CD14-positive monocyte (primary cell): ENCODE data around the gene TMEM132D. TPM values are rescaled to one million over a fixed set of nuclear protein-coding genes. Genes with fewer than 3 reads are reported as not detected.

Experiments used
- DNase-seq, 3 donors: peaks; one replicate each; pipeline ENCODE4 v3.0.0-alpha.2; 2011 to 2022
- H2AFZ ChIP-seq: 2 replicates; pipeline ENCODE4 v1.6.0; 2012; ENCODE audit warnings: mild to moderate bottlenecking, low read depth, low read length, inconsistent platforms; ENCODE audit not compliant: insufficient read depth, poor library complexity, severe bottlenecking
- H3K27ac ChIP-seq, 2 donors: 1 replicate in 1 of 2; 2 replicates in 1 of 2; pipeline ENCODE4 v1.5.1; 2012 to 2013; ENCODE audit warnings: low read length in 2 of 2, control low read depth in 1 of 2, inconsistent platforms in 1 of 2, low read depth in 1 of 2, mild to moderate bottlenecking in 1 of 2
- H3K27me3 ChIP-seq, 2 donors: one replicate each; pipeline versions ENCODE4 v1.6.0 to v1.6.1; 2011 to 2013; ENCODE audit warnings: low read length in 2 of 2; ENCODE audit not compliant: control insufficient read depth in 2 of 2, insufficient read depth in 2 of 2
- H3K36me3 ChIP-seq, 2 donors: replicated peaks in 1 of 2; 1 replicate in 1 of 2; 2 replicates in 1 of 2; pipeline versions ENCODE4 v1.5.1 to v1.6.1; 2012 to 2013; ENCODE audit warnings: low read length in 2 of 2, control low read depth in 1 of 2, inconsistent platforms in 1 of 2, mild to moderate bottlenecking in 1 of 2; ENCODE audit not compliant: insufficient read depth in 2 of 2, control insufficient read depth in 1 of 2
- H3K4me1 ChIP-seq, 2 donors: 1 replicate in 1 of 2; 2 replicates in 1 of 2; pipeline versions ENCODE4 v1.5.1 to v1.6.1; 2012 to 2013; ENCODE audit warnings: low read length in 2 of 2, control low read depth in 1 of 2, inconsistent platforms in 1 of 2, mild to moderate bottlenecking in 1 of 2, moderate library complexity in 1 of 2; ENCODE audit not compliant: insufficient read depth in 2 of 2, control insufficient read depth in 1 of 2
- H3K4me2 ChIP-seq: replicated peaks from 2 replicates; pipeline ENCODE3; 2012; ENCODE audit warnings: low read length, moderate library complexity, mild to moderate bottlenecking; ENCODE audit not compliant: poor library complexity, severe bottlenecking; ENCODE audit errors: extremely low read depth
- H3K4me3 ChIP-seq, 3 experiments: fragments of 200-600 bp in 1 of 3; sonication (generic) in 1 of 3; replicated peaks in 1 of 3; 1 replicate in 2 of 3; 2 replicates in 1 of 3; pipeline ENCODE4 v1.5.1; 2011 to 2013; ENCODE audit warnings: low read length in 3 of 3, mild to moderate bottlenecking in 3 of 3, control low read depth in 2 of 3, low read depth in 2 of 3, inconsistent platforms in 1 of 3, moderate library complexity in 1 of 3
- H3K79me2 ChIP-seq: 2 replicates; pipeline ENCODE4 v1.6.0; 2012; ENCODE audit warnings: mild to moderate bottlenecking, control low read depth, inconsistent platforms, low read length, moderate library complexity; ENCODE audit not compliant: insufficient read depth
- H3K9ac ChIP-seq: 2 replicates; pipeline ENCODE4 v1.6.0; 2017; ENCODE audit warnings: low read length, mild to moderate bottlenecking; ENCODE audit not compliant: insufficient read depth, poor library complexity, severe bottlenecking
- H3K9me3 ChIP-seq, 2 donors: replicated peaks in 1 of 2; 1 replicate in 1 of 2; 2 replicates in 1 of 2; pipeline versions ENCODE4 v1.5.1 to v1.6.1; 2012 to 2013; ENCODE audit warnings: low read length in 2 of 2, control low read depth in 1 of 2; ENCODE audit not compliant: control insufficient read depth in 1 of 2, insufficient read depth in 1 of 2
- H4K20me1 ChIP-seq: 2 replicates; pipeline ENCODE4 v1.6.0; 2012; ENCODE audit warnings: mild to moderate bottlenecking, low read length, control low read depth, moderate library complexity; ENCODE audit not compliant: insufficient read depth
- H3K27ac Mint-ChIP-seq, 7 donors: one replicate each; pipeline ENCODE4 v1.8.0; 2020; ENCODE audit warnings: mild to moderate bottlenecking in 7 of 7, mixed read lengths in 7 of 7, moderate library complexity in 6 of 7, inconsistent platforms in 2 of 7
- H3K27me3 Mint-ChIP-seq, 3 donors: one replicate each; pipeline ENCODE4 v1.8.0; 2021 to 2022; ENCODE audit warnings: low read depth in 3 of 3, mild to moderate bottlenecking in 3 of 3, mixed read lengths in 3 of 3, moderate library complexity in 3 of 3, inconsistent platforms in 1 of 3
- H3K36me3 Mint-ChIP-seq, 2 donors: one replicate each; pipeline ENCODE4 v1.8.0; 2020; ENCODE audit warnings: mixed read lengths in 2 of 2, inconsistent platforms in 1 of 2, mild to moderate bottlenecking in 1 of 2
- H3K4me1 Mint-ChIP-seq: one replicate; pipeline ENCODE4 v1.8.0; 2020; ENCODE audit warnings: mild to moderate bottlenecking, mixed read lengths
- H3K4me3 Mint-ChIP-seq, 2 donors: one replicate each; pipeline ENCODE4 v1.8.0; 2020; ENCODE audit warnings: mild to moderate bottlenecking in 2 of 2, mixed read lengths in 2 of 2, moderate library complexity in 1 of 2
- H3K9me3 Mint-ChIP-seq, 7 donors: one replicate each; pipeline ENCODE4 v1.8.0; 2020 to 2022; ENCODE audit warnings: mixed read lengths in 7 of 7, mild to moderate bottlenecking in 6 of 7, moderate library complexity in 6 of 7, inconsistent platforms in 2 of 7
- WGBS: methylation state at CpG from one replicate; pipeline ENCODE4 v1.1.5; 2013; ENCODE audit warnings: missing lambda C conversion rate; ENCODE audit not compliant: insufficient coverage; 5-methylcytosine and 5-hydroxymethylcytosine counted together
- intact Hi-C, 2 donors: fragments of 100-400 bp; cut with micrococcal nuclease; formaldehyde crosslinking; loops; one replicate each; pipeline versions ENCODE4 v1.15.0 to v1.15.1; 2023
- polyA plus RNA-seq, 3 donors: library from polyadenylated mRNA; depleted of rRNA in 1 of 3; unstranded in 2 of 3; stranded (reverse) in 1 of 3; fragments of 300-500 nt in 2 of 3; fragments of >200 nt in 1 of 3; fragmentation: Illumina TruSeq in 2 of 3; gene quantifications; 1 replicate in 2 of 3; 2 replicates in 1 of 3; pipeline ENCODE4 v1.2.3, GENCODE V29; 2012 to 2021
- TF ChIP-seq, protein P1 (sequence below): fragments of 200-600 bp; IDR thresholded peaks from one replicate; pipeline ENCODE4 v1.8.0; 2022; ENCODE audit warnings: antibody characterized with exemption, mild to moderate bottlenecking

Gene TMEM132D
- polyA plus RNA-seq, 3 donors: 0.04 TPM; not detected in 2

DNA sequence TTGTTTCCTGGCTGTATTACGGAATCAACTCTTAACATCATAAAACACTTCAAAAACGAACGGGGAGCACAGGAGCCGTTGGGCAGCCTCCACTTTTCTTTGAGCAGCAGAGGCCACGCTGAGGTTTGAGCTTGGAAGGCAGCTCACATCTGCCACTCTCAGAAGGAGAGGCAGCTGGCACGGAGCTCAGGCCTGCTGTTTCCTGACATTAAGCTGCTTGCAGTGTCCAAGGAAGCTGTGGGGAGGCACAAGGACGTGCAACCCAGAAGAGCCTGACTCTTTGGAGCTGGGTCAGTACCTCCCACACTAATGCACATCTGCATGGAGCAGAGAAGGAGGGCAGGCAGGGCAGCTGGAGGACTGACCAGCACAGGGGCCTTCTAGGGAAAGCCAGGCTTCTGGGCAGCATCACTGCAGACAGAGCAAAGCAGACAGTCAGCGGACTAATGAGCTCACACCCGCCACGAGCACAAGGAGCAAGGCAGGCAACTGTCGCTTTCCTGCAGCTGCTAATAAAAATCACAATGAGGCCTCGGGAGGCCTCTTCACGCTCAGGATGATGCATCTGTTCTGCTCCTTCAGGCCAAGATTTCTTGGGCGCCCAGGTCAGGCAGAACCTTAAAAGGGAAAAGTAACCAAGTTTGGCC lies 839.5 kb downstream of the TMEM132D start:
- Mint-ChIP-seq H3K4me1 (no peaks in the 10 kb centered on the region), H3K27ac (no peak overlapping the region), H3K4me3 (no peak overlapping the region), H3K9me3 (peaks cover 6 to 33% (median 11%) of the 10 kb centered on the region in 7 donors), H3K36me3 (no peaks in the 10 kb centered on the region), H3K27me3 (peaks cover 1 to 11% (median 2%) of the 10 kb centered on the region in 3 donors)
- 62% methylated on average over 11 of the region's 14 CpGs for WGBS
- no peak overlapping the region for H3K9ac ChIP-seq
- H4K20me1 ChIP-seq: no peaks in the 10 kb centered on the region
- no peak overlapping the region for H2AFZ ChIP-seq
- no peak for DNase-seq
- H3K79me2 ChIP-seq: no peaks in the 10 kb centered on the region
- intact Hi-C loops: no loop called here
- H3K36me3 ChIP-seq: no peaks in the 10 kb centered on the region
- no peaks in the 10 kb centered on the region for H3K4me1 ChIP-seq
- H3K9me3 ChIP-seq: peaks cover 0 to 16% of the 10 kb centered on the region in 2 donors
- H3K27ac ChIP-seq: no peak overlapping the region
- TF ChIP-seq, protein P1, sequence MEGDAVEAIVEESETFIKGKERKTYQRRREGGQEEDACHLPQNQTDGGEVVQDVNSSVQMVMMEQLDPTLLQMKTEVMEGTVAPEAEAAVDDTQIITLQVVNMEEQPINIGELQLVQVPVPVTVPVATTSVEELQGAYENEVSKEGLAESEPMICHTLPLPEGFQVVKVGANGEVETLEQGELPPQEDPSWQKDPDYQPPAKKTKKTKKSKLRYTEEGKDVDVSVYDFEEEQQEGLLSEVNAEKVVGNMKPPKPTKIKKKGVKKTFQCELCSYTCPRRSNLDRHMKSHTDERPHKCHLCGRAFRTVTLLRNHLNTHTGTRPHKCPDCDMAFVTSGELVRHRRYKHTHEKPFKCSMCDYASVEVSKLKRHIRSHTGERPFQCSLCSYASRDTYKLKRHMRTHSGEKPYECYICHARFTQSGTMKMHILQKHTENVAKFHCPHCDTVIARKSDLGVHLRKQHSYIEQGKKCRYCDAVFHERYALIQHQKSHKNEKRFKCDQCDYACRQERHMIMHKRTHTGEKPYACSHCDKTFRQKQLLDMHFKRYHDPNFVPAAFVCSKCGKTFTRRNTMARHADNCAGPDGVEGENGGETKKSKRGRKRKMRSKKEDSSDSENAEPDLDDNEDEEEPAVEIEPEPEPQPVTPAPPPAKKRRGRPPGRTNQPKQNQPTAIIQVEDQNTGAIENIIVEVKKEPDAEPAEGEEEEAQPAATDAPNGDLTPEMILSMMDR: no peak
- H3K4me2 ChIP-seq: no peak overlapping the region
- no peak overlapping the region for H3K4me3 ChIP-seq
- no peaks in the 10 kb centered on the region for H3K27me3 ChIP-seq

DNA sequence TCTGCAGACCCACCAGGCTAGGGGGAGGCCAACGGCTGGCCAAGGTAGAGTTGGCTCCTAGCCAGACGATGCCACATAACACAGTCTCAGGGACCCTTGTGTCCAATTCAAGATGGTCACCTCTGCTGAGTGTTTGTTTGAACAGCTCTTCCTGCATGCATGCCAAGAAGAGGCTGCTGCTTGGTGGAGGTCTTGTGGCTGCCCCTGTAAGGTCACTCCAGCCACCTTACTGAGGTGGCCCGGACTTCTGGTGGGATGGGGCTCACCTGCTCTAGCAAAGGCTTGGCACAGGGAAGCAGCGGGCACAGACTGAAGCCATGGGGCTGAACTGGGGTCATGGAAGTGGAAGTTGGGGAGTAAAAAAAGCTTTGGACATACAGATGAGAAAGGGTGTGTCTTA lies 840.2 kb downstream of the TMEM132D start:
- no peak overlapping the region for H3K27ac Mint-ChIP-seq
- no peak overlapping the region for H3K4me3 Mint-ChIP-seq
- Histone ChIP-seq H2AFZ (no peak overlapping the region), H3K4me2 (no peak overlapping the region), H3K36me3 (no peaks in the 10 kb centered on the region), H3K9me3 (peaks cover 0 to 16% of the 10 kb centered on the region in 2 donors), H3K79me2 (no peaks in the 10 kb centered on the region), H3K4me3 (no peak overlapping the region), H3K27me3 (no peaks in the 10 kb centered on the region), H3K4me1 (no peaks in the 10 kb centered on the region), H3K27ac (no peak overlapping the region), H3K9ac (no peak overlapping the region), H4K20me1 (no peaks in the 10 kb centered on the region)
- TF ChIP-seq, protein P1: no peak
- peaks cover 6 to 30% (median 13%) of the 10 kb centered on the region in 7 donors for H3K9me3 Mint-ChIP-seq
- no peaks in the 10 kb centered on the region for H3K4me1 Mint-ChIP-seq
- H3K36me3 Mint-ChIP-seq: no peaks in the 10 kb centered on the region
- intact Hi-C loops: no loop called here
- 86% methylated on average over 4 of the region's 4 CpGs for WGBS
- peaks cover 0 to 11% (median 2%) of the 10 kb centered on the region in 3 donors for H3K27me3 Mint-ChIP-seq
- no peak for DNase-seq
